HEK293 (cell line): Measurements from ENCODE around the gene EFHD1.
A peak's percentile ranks its signal among the peaks of the same experiment; 100 is the strongest.

Source experiments
- EGR2 ChIP-seq: fragments of 450-650 bp; formaldehyde crosslinking; IDR thresholded peaks from 2 replicates; pipeline ENCODE4 v1.5.1; 2016; ENCODE audit warnings: low read depth, missing biosample characterization, missing genetic modification characterization
- IKZF3 ChIP-seq: fragments of 450-650 bp; IDR thresholded peaks from 2 replicates; pipeline ENCODE4 v1.5.0; 2018; ENCODE audit warnings: missing biosample characterization, mild to moderate bottlenecking, missing genetic modification characterization, moderate library complexity
- KLF1 ChIP-seq: fragments of 450-650 bp; formaldehyde crosslinking; IDR thresholded peaks from 2 replicates; pipeline ENCODE4 v1.5.1; 2016; ENCODE audit warnings: missing biosample characterization, missing genetic modification characterization
- KLF9 ChIP-seq: fragments of 450-650 bp; formaldehyde crosslinking; IDR thresholded peaks from 2 replicates; pipeline ENCODE4 v1.5.1; 2016; ENCODE audit warnings: missing biosample characterization, missing genetic modification characterization, low read depth
- OVOL3 ChIP-seq: fragments of 450-650 bp; formaldehyde crosslinking; IDR thresholded peaks from 2 replicates; pipeline ENCODE4 v1.5.1; 2016; ENCODE audit warnings: missing biosample characterization, missing genetic modification characterization
- PRDM1 ChIP-seq: fragments of 450-650 bp; formaldehyde crosslinking; IDR thresholded peaks from 2 replicates; pipeline ENCODE4; 2016; ENCODE audit warnings: missing biosample characterization, missing genetic modification characterization
- SCRT2 ChIP-seq: fragments of 450-650 bp; formaldehyde crosslinking; IDR thresholded peaks from 2 replicates; pipeline ENCODE4 v1.5.1; 2016; ENCODE audit warnings: missing biosample characterization, missing genetic modification characterization
- SP3 ChIP-seq: fragments of 450-650 bp; formaldehyde crosslinking; IDR thresholded peaks from 2 replicates; pipeline ENCODE4 v1.5.1; 2016; ENCODE audit warnings: missing biosample characterization, missing genetic modification characterization
- SP7 ChIP-seq: fragments of 450-650 bp; formaldehyde crosslinking; IDR thresholded peaks from 2 replicates; pipeline ENCODE4 v1.5.1; 2016; ENCODE audit warnings: missing biosample characterization, missing genetic modification characterization
- YY1 ChIP-seq: fragments of 450-650 bp; formaldehyde crosslinking; IDR thresholded peaks from 2 replicates; pipeline ENCODE4 v1.5.1; 2018; ENCODE audit warnings: missing biosample characterization, missing genetic modification characterization
- ZBTB20 ChIP-seq: fragments of 450-650 bp; formaldehyde crosslinking; IDR thresholded peaks from 2 replicates; pipeline ENCODE4 v1.5.1; 2016; ENCODE audit warnings: missing biosample characterization, missing genetic modification characterization
- ZNF10 ChIP-seq: fragments of 450-650 bp; formaldehyde crosslinking; IDR thresholded peaks from 2 replicates; pipeline ENCODE4 v1.5.1; 2017; ENCODE audit warnings: missing biosample characterization, missing genetic modification characterization
- ZNF138 ChIP-seq: fragments of 450-650 bp; formaldehyde crosslinking; IDR thresholded peaks from 2 replicates; pipeline ENCODE4 v1.5.1; 2016; ENCODE audit warnings: missing biosample characterization, missing genetic modification characterization, borderline replicate concordance
- ZNF175 ChIP-seq: fragments of 450-650 bp; formaldehyde crosslinking; IDR thresholded peaks from 2 replicates; pipeline ENCODE4 v1.5.1; 2016; ENCODE audit warnings: missing biosample characterization, missing genetic modification characterization
- ZNF184 ChIP-seq: fragments of 450-650 bp; IDR thresholded peaks from 2 replicates; pipeline ENCODE4 v1.5.1; 2018; ENCODE audit warnings: missing biosample characterization, mild to moderate bottlenecking, missing genetic modification characterization
- ZNF239 ChIP-seq: fragments of 450-650 bp; formaldehyde crosslinking; IDR thresholded peaks from 2 replicates; pipeline ENCODE4 v1.5.1; 2016; ENCODE audit warnings: missing biosample characterization, missing genetic modification characterization
- ZNF24 ChIP-seq: fragments of 450-650 bp; formaldehyde crosslinking; IDR thresholded peaks from 2 replicates; pipeline ENCODE4 v1.5.1; 2016; ENCODE audit warnings: missing biosample characterization, missing genetic modification characterization
- ZNF248 ChIP-seq: fragments of 450-650 bp; formaldehyde crosslinking; IDR thresholded peaks from 2 replicates; pipeline ENCODE4 v1.5.1; 2017; ENCODE audit warnings: missing biosample characterization, missing genetic modification characterization
- ZNF274 ChIP-seq, 2 experiments: fragments of 200-500 bp in 1 of 2; fragments of 450-650 bp in 1 of 2; sonication (Bioruptor generic) in 1 of 2; formaldehyde crosslinking in 1 of 2; IDR thresholded peaks; 2 replicates each; pipeline versions ENCODE4 v1.5.1 to v1.6.1; 2014 to 2016; ENCODE audit warnings: borderline replicate concordance in 1 of 2, inconsistent platforms in 1 of 2, low read length in 1 of 2, missing biosample characterization in 1 of 2, missing genetic modification characterization in 1 of 2
- ZNF394 ChIP-seq: fragments of 450-650 bp; formaldehyde crosslinking; IDR thresholded peaks from 2 replicates; pipeline ENCODE4 v1.5.1; 2016; ENCODE audit warnings: missing biosample characterization, missing genetic modification characterization, mild to moderate bottlenecking, moderate library complexity, borderline replicate concordance
- ZNF426 ChIP-seq: fragments of 450-650 bp; formaldehyde crosslinking; IDR thresholded peaks from 2 replicates; pipeline ENCODE4 v1.5.1; 2017; ENCODE audit warnings: missing biosample characterization, missing genetic modification characterization, mild to moderate bottlenecking, inconsistent platforms, moderate library complexity
- ZNF433 ChIP-seq: fragments of 450-650 bp; formaldehyde crosslinking; IDR thresholded peaks from 2 replicates; pipeline ENCODE4 v1.5.1; 2016; ENCODE audit warnings: missing biosample characterization, missing genetic modification characterization, low read depth
- ZNF529 ChIP-seq: fragments of 450-650 bp; formaldehyde crosslinking; IDR thresholded peaks from 2 replicates; pipeline ENCODE4 v1.5.1; 2017; ENCODE audit warnings: missing genetic modification characterization, missing biosample characterization; ENCODE audit not compliant: insufficient replicate concordance
- ZNF530 ChIP-seq: fragments of 450-650 bp; formaldehyde crosslinking; IDR thresholded peaks from 2 replicates; pipeline ENCODE4 v1.5.1; 2016; ENCODE audit warnings: low read depth, missing biosample characterization, missing genetic modification characterization
- ZNF626 ChIP-seq: fragments of 450-650 bp; sonication (Bioruptor Pico); formaldehyde crosslinking; IDR thresholded peaks from 2 replicates; pipeline ENCODE4 v1.5.1; 2018; ENCODE audit warnings: missing biosample characterization, missing genetic modification characterization, inconsistent platforms
- ZNF660 ChIP-seq: fragments of 450-650 bp; IDR thresholded peaks from 2 replicates; pipeline ENCODE4 v1.5.1; 2018; ENCODE audit warnings: missing biosample characterization, mild to moderate bottlenecking, missing genetic modification characterization
- ZNF792 ChIP-seq: fragments of 450-650 bp; formaldehyde crosslinking; IDR thresholded peaks from 2 replicates; pipeline ENCODE4 v1.5.1; 2016; ENCODE audit warnings: missing biosample characterization, missing genetic modification characterization
- ZNF837 ChIP-seq: fragments of 450-650 bp; formaldehyde crosslinking; IDR thresholded peaks from 2 replicates; pipeline ENCODE4 v1.5.1; 2016; ENCODE audit warnings: missing biosample characterization, missing genetic modification characterization
- ZSCAN30 ChIP-seq: fragments of 450-650 bp; IDR thresholded peaks from 2 replicates; pipeline ENCODE4 v1.5.1; 2018; ENCODE audit warnings: missing biosample characterization, mild to moderate bottlenecking, missing genetic modification characterization, moderate library complexity
- ZXDB ChIP-seq: fragments of 450-650 bp; formaldehyde crosslinking; IDR thresholded peaks from 2 replicates; pipeline ENCODE4 v1.5.1; 2016; ENCODE audit warnings: missing biosample characterization, missing genetic modification characterization
- TF ChIP-seq, protein P1 (sequence below): fragments of 450-650 bp; formaldehyde crosslinking; IDR thresholded peaks from 2 replicates; pipeline ENCODE4 v1.5.1; 2016; ENCODE audit warnings: missing biosample characterization, missing genetic modification characterization, low read depth
- TF ChIP-seq, protein P2 (sequence below): fragments of 450-650 bp; formaldehyde crosslinking; IDR thresholded peaks from 2 replicates; pipeline ENCODE4 v1.5.1; 2016; ENCODE audit warnings: missing biosample characterization, missing genetic modification characterization
- TF ChIP-seq, protein P3 (sequence below): fragments of 450-650 bp; formaldehyde crosslinking; IDR thresholded peaks from 2 replicates; pipeline ENCODE4 v1.5.1; 2017; ENCODE audit warnings: missing biosample characterization, missing genetic modification characterization
- TF ChIP-seq, protein P4 (sequence below): fragments of 450-650 bp; formaldehyde crosslinking; IDR thresholded peaks from 2 replicates; pipeline ENCODE4 v1.5.1; 2016; ENCODE audit warnings: missing biosample characterization, missing genetic modification characterization

The EFHD1 gene

DNA sequence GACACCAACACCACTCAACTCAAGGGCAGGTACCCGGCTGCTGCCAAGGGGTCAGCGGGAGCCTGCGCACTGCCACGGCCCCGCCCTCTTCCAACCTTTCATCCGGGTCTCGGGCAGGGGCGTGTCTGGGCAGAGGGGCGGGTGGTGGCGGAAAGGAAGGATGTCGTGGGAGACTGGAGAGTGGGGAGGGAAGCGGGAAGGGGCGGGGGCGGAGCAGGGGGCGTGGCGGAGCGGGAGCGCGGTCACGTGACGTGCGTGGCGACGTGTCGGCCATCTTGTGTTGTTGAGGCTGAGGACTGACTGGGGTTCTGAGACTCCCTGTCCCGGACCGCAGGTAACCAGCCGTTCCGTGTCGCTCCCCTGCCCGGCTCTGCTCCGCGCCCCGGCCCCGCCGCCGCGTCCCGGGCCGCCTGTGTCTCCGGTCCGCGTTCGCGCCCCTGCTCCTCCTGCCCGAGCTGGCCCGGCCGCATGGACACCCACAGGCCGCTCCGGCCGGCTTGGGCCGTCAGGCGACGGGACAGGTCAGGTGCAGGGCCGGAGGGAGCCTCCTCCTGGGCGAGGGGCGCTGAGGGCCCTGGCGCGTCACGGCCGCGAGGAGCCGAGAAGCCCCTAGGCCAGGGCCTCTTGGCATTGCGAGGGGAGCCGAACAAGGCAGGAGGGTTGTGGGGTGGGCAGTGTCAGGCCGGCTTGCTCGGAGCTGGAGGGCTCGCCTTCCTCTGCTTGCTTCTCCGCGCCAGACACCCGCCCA lies 63.8 kb downstream of the EFHD1 start, which contains the start of gene GIGYF2 (continued):
- TF ChIP-seq, protein P1, sequence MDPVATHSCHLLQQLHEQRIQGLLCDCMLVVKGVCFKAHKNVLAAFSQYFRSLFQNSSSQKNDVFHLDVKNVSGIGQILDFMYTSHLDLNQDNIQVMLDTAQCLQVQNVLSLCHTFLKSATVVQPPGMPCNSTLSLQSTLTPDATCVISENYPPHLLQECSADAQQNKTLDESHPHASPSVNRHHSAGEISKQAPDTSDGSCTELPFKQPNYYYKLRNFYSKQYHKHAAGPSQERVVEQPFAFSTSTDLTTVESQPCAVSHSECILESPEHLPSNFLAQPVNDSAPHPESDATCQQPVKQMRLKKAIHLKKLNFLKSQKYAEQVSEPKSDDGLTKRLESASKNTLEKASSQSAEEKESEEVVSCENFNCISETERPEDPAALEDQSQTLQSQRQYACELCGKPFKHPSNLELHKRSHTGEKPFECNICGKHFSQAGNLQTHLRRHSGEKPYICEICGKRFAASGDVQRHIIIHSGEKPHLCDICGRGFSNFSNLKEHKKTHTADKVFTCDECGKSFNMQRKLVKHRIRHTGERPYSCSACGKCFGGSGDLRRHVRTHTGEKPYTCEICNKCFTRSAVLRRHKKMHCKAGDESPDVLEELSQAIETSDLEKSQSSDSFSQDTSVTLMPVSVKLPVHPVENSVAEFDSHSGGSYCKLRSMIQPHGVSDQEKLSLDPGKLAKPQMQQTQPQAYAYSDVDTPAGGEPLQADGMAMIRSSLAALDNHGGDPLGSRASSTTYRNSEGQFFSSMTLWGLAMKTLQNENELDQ (tag by site-specific recombination), result no peak
- TF ChIP-seq ZNF175 (tag by site-specific recombination) (no peak), SP7 (peak; percentile 30; the same call in 1 of the 2 replicates), ZXDB (tag by site-specific recombination) (peak; percentile 42; the same call in 1 of the 2 replicates), KLF9 (tag by site-specific recombination) (peak; percentile 99), ZNF626 (no peak), ZNF24 (tag by site-specific recombination) (no peak), ZNF239 (no peak), ZNF837 (tag by site-specific recombination) (no peak), ZNF274 (IDR thresholded peaks at IDR 0.05; ENCODE audit: low read length) (no peak), ZNF274 (tag by site-specific recombination; IDR thresholded peaks at IDR 0.05; ENCODE audit: borderline replicate concordance) (no peak), EGR2 (tag by site-specific recombination) (peak; percentile 91), ZNF529 (tag by site-specific recombination) (no peak), YY1 (tag by site-specific recombination) (peak; percentile 66), ZNF10 (tag by site-specific recombination) (peak; percentile 58; the same call in 1 of the 2 replicates), ZNF530 (no peak), ZNF394 (tag by site-specific recombination) (no peak), SCRT2 (no peak), ZNF792 (tag by site-specific recombination) (no peak), OVOL3 (tag by site-specific recombination) (no peak), ZNF248 (tag by site-specific recombination) (no peak), ZNF138 (tag by site-specific recombination) (no peak), KLF1 (peak; percentile 54), PRDM1 (tag by site-specific recombination) (no peak), IKZF3 (tag by site-specific recombination) (peak; percentile 66; the same call in 1 of the 2 replicates), ZNF433 (tag by site-specific recombination) (no peak), ZNF184 (tag by site-specific recombination) (no peak), ZNF660 (tag by site-specific recombination) (peak; percentile 34; the same call in 1 of the 2 replicates), SP3 (tag by site-specific recombination) (peak; percentile 95), ZSCAN30 (peak; percentile 37; the same call in 1 of the 2 replicates), ZBTB20 (tag by site-specific recombination) (peak; percentile 56; the same call in 1 of the 2 replicates), ZNF426 (tag by site-specific recombination) (no peak)
- TF ChIP-seq, protein P2, sequence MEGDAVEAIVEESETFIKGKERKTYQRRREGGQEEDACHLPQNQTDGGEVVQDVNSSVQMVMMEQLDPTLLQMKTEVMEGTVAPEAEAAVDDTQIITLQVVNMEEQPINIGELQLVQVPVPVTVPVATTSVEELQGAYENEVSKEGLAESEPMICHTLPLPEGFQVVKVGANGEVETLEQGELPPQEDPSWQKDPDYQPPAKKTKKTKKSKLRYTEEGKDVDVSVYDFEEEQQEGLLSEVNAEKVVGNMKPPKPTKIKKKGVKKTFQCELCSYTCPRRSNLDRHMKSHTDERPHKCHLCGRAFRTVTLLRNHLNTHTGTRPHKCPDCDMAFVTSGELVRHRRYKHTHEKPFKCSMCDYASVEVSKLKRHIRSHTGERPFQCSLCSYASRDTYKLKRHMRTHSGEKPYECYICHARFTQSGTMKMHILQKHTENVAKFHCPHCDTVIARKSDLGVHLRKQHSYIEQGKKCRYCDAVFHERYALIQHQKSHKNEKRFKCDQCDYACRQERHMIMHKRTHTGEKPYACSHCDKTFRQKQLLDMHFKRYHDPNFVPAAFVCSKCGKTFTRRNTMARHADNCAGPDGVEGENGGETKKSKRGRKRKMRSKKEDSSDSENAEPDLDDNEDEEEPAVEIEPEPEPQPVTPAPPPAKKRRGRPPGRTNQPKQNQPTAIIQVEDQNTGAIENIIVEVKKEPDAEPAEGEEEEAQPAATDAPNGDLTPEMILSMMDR, result peak; percentile 53
- TF ChIP-seq, protein P3, sequence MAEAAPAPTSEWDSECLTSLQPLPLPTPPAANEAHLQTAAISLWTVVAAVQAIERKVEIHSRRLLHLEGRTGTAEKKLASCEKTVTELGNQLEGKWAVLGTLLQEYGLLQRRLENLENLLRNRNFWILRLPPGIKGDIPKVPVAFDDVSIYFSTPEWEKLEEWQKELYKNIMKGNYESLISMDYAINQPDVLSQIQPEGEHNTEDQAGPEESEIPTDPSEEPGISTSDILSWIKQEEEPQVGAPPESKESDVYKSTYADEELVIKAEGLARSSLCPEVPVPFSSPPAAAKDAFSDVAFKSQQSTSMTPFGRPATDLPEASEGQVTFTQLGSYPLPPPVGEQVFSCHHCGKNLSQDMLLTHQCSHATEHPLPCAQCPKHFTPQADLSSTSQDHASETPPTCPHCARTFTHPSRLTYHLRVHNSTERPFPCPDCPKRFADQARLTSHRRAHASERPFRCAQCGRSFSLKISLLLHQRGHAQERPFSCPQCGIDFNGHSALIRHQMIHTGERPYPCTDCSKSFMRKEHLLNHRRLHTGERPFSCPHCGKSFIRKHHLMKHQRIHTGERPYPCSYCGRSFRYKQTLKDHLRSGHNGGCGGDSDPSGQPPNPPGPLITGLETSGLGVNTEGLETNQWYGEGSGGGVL (tag by site-specific recombination), result peak; percentile 74
- TF ChIP-seq, protein P4, sequence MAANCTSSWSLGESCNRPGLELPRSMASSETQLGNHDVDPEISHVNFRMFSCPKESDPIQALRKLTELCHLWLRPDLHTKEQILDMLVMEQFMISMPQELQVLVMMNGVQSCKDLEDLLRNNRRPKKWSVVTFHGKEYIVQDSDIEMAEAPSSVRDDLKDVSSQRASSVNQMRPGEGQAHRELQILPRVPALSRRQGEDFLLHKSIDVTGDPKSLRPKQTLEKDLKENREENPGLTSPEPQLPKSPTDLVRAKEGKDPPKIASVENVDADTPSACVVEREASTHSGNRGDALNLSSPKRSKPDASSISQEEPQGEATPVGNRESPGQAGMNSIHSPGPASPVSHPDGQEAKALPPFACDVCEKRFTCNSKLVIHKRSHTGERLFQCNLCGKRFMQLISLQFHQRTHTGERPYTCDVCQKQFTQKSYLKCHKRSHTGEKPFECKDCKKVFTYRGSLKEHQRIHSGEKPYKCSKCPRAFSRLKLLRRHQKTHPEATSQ, result no peak
